H1 (cell line): ENCODE results near the gene ABHD10.

ENCODE experiments used
- RAD21 ChIP-seq, 2 experiments: IDR thresholded peaks in 1 of 2; conservative IDR thresholded peaks in 1 of 2; 2 replicates each; pipeline ENCODE4 v1.6.1; 2011; ENCODE audit warnings: low read depth in 2 of 2, low read length in 2 of 2, improper control_type of control experiment in 1 of 2, inconsistent platforms in 1 of 2, mild to moderate bottlenecking in 1 of 2, moderate library complexity in 1 of 2
- RNF2 ChIP-seq: fragments of 200-900, 300-1000 bp; sonication (generic); IDR thresholded peaks from 2 replicates; pipeline ENCODE4 v1.7.1; 2016; ENCODE audit warnings: borderline replicate concordance, low read depth, mild to moderate bottlenecking, antibody characterized with exemption, low read length; ENCODE audit not compliant: poor library complexity, severe bottlenecking; ENCODE audit errors: missing control alignments

- TF ChIP-seq RAD21 (IDR thresholded peaks at IDR 0.05 in 1 of 2, conservative IDR thresholded peaks at IDR 0.05 in 1 of 2; ENCODE audit: low read depth in 2 of 2, low read length in 2 of 2) (no peak), RNF2 (no peak)
Measured at GRCh38 chr3:111955876-111956275, 22.9 kb upstream of the ABHD10 start.
